Gastroesophageal sphincter (tissue), 4 donors: Measurements from ENCODE around the gene ZNF717. TPM values are rescaled to one million over a fixed set of nuclear protein-coding genes. Genes with fewer than 3 reads are reported as not detected.

Experiments
- ATAC-seq: fragments of 150-250 bp; one replicate; pipeline ENCODE4 v1.9.1; 2016; ENCODE audit warnings: mild to moderate bottlenecking, moderate library complexity
- H3K27ac ChIP-seq, 4 donors: fragments of 200-600 bp; sonication (generic) in 3 of 4; 1 replicate in 3 of 4; 2 replicates in 1 of 4; pipeline ENCODE4 v1.5.1; 2016 to 2019
- H3K27me3 ChIP-seq: fragments of 200-600 bp; sonication (generic); one replicate; pipeline ENCODE4 v1.5.1; 2019
- H3K36me3 ChIP-seq, 2 donors: fragments of 200-600 bp; sonication (generic); one replicate each; pipeline ENCODE4 v1.5.1; 2019; ENCODE audit warnings: control low read depth in 1 of 2
- H3K4me1 ChIP-seq, 3 donors: fragments of 200-600 bp; sonication (generic); 1 replicate in 2 of 3; 2 replicates in 1 of 3; pipeline ENCODE4 v1.5.1; 2016 to 2019; ENCODE audit warnings: control low read depth in 2 of 3
- H3K4me3 ChIP-seq, 2 donors: fragments of 200-600 bp; sonication (generic); one replicate each; pipeline ENCODE4 v1.5.1; 2019; ENCODE audit warnings: mild to moderate bottlenecking in 1 of 2, moderate library complexity in 1 of 2
- H3K9me3 ChIP-seq, 3 donors: fragments of 200-600 bp; sonication (generic); one replicate each; pipeline ENCODE4 v1.5.1; 2017 to 2019; ENCODE audit warnings: control low read depth in 2 of 3
- CTCF ChIP-seq, 4 experiments: fragments of 200-600 bp in 2 of 4; fragments of 450-650 bp in 2 of 4; sonication (generic) in 1 of 4; IDR thresholded peaks; one replicate each; pipeline ENCODE4 v1.5.1; 2017 to 2019; ENCODE audit warnings: antibody characterized with exemption in 4 of 4, mild to moderate bottlenecking in 2 of 4, moderate library complexity in 2 of 4
- EP300 ChIP-seq: sonication (generic); formaldehyde crosslinking; IDR thresholded peaks from one replicate; pipeline ENCODE4 v1.6.1; 2017; ENCODE audit warnings: antibody characterized with exemption, mild to moderate bottlenecking
- POLR2A ChIP-seq, 2 donors: fragments of 450-650 bp; IDR thresholded peaks; one replicate each; pipeline ENCODE4 v1.6.1; 2017; ENCODE audit warnings: antibody characterized with exemption in 2 of 2, mild to moderate bottlenecking in 2 of 2, moderate library complexity in 1 of 2
- POLR2AphosphoS5 ChIP-seq: sonication (generic); formaldehyde crosslinking; IDR thresholded peaks from one replicate; pipeline ENCODE4 v1.6.1; 2017; ENCODE audit warnings: antibody characterized with exemption
- WGBS, 2 donors: methylation state at CpG; one replicate each; pipeline ENCODE4 v1.1.5; 2018; ENCODE audit warnings: low coverage in 1 of 2; 5-methylcytosine and 5-hydroxymethylcytosine counted together
- small RNA-seq, 4 donors: library from RNA; depleted of rRNA; stranded (forward); fragments of <200 nt; gene quantifications; one replicate each; pipeline ENCODE3, GENCODE V24; 2016
- total RNA-seq, 4 donors: library from RNA; depleted of rRNA; stranded (reverse); fragments of >200 nt; gene quantifications; one replicate each; pipeline ENCODE4 v1.1.0, GENCODE V29; 2016

The ZNF717 gene
- total RNA-seq, 4 donors from 2014 or later, result 7.2 to 18.8 (median 9.7) TPM

- TF ChIP-seq CTCF (IDR thresholded peaks at IDR 0.05) (no peak), POLR2AphosphoS5 (no peak), POLR2A (IDR thresholded peaks at IDR 0.05) (no peak)
- 88 to 95% methylated on average over 2 of the region's 2 CpGs for WGBS, 2 donors
- ATAC-seq, result no peak
- Histone ChIP-seq H3K9me3 (peaks cover 0 to 100% (median 3%) of the 10 kb centered on the region in 3 donors), H3K36me3 (peaks cover 0 to 45% of the 10 kb centered on the region in 2 donors), H3K27ac (no peak overlapping the region), H3K4me3 (no peak overlapping the region), H3K27me3 (no peaks in the 10 kb centered on the region), H3K4me1 (no peaks in the 10 kb centered on the region)
Observed at GRCh38 chr3:75727985-75728384, 57.4 kb downstream of the ZNF717 start.

- Histone ChIP-seq H3K4me3 (no peak overlapping the region), H3K4me1 (no peaks in the 10 kb centered on the region), H3K27me3 (no peaks in the 10 kb centered on the region), H3K9me3 (peaks cover 0 to 21% (median 0%) of the 10 kb centered on the region in 3 donors), H3K36me3 (peaks cover 0 to under 1% of the 10 kb centered on the region in 2 donors), H3K27ac (no peak overlapping the region)
- WGBS, 2 donors, result 25 to 30% methylated on average over 1 to 2 of the region's 2 CpGs
- no peak for ATAC-seq
- TF ChIP-seq EP300 (no peak), POLR2A (IDR thresholded peaks at IDR 0.05) (no peak), POLR2AphosphoS5 (no peak), CTCF (IDR thresholded peaks at IDR 0.05) (no peak)
Observed at GRCh38 chr3:75692061-75692460, 93.3 kb downstream of the ZNF717 start.

- Histone ChIP-seq H3K27me3 (no peaks in the 10 kb centered on the region), H3K4me3 (no peak overlapping the region), H3K36me3 (peaks cover 0 to 5% of the 10 kb centered on the region in 2 donors), H3K9me3 (peaks cover 0 to 39% (median 0%) of the 10 kb centered on the region in 3 donors), H3K27ac (no peak overlapping the region), H3K4me1 (no peaks in the 10 kb centered on the region)
- no peak for TF ChIP-seq POLR2A (IDR thresholded peaks at IDR 0.05)
- no peak for TF ChIP-seq EP300
- TF ChIP-seq CTCF (IDR thresholded peaks at IDR 0.05), result no peak
- TF ChIP-seq POLR2AphosphoS5, result no peak
- 65 to 69% methylated on average over 4 to 8 of the region's 9 CpGs for WGBS, 2 donors
- no peak for ATAC-seq
Observed at GRCh38 chr3:75687323-75687722, 98.0 kb downstream of the ZNF717 start.

Small RNA genes lying within 50 kb of the gene (small RNA-seq; reads per million reads assigned to genes)
- 0 reads per million in 4 donors for gene MIR4273

Other genes starting within 250 kb of the ZNF717 start
- gene FRG2C, start 121.2 kb downstream of the ZNF717 start, total RNA-seq, result not detected